MCF 10A (cell line): Measurements from ENCODE around the gene ARID3C. TPM values are rescaled to one million over a fixed set of nuclear protein-coding genes. Genes with fewer than 3 reads are reported as not detected.
A peak's percentile ranks its signal among the peaks of the same experiment; 100 is the strongest.

Source experiments
- BruUV-seq: library from RNA; stranded (reverse); fragments of 400-500 nt; replicated peaks from 2 replicates; lab custom pipeline; 2021; lab: Mats Ljungman, UMichigan
- CTCF ChIA-PET: fragments of 300-600 bp; sonication (Branson Sonifier 250); formaldehyde crosslinking; extraction: SDS; loops from one replicate; lab custom pipeline; 2021; ENCODE audit warnings: antibody characterized with exemption, inconsistent platforms; lab: Yijun Ruan, JAX
- POLR2A ChIA-PET: fragments of 300-600, 350-650 bp; sonication (Branson Sonifier 250); formaldehyde crosslinking; extraction: SDS; loops from one replicate; lab custom pipeline; 2020; ENCODE audit warnings: antibody characterized with exemption, inconsistent platforms; lab: Yijun Ruan, JAX
- DNase-seq: peaks from one replicate; pipeline ENCODE4 v3.0.0-alpha.2; 2018; ENCODE audit not compliant: unreplicated experiment
- H3K27ac Mint-ChIP-seq: one replicate; pipeline ENCODE4 v1.8.0; 2022; ENCODE audit warnings: mild to moderate bottlenecking, low read depth, mixed read lengths; ENCODE audit not compliant: unreplicated experiment
- H3K27me3 Mint-ChIP-seq: one replicate; pipeline ENCODE4 v1.8.0; 2022; ENCODE audit warnings: mixed read lengths; ENCODE audit not compliant: insufficient read depth, unreplicated experiment
- H3K36me3 Mint-ChIP-seq: one replicate; pipeline ENCODE4 v1.8.0; 2022; ENCODE audit warnings: mild to moderate bottlenecking, moderate library complexity, mixed read lengths; ENCODE audit not compliant: insufficient read depth, unreplicated experiment
- H3K4me1 Mint-ChIP-seq: one replicate; pipeline ENCODE4 v1.8.0; 2022; ENCODE audit warnings: mixed read lengths; ENCODE audit not compliant: insufficient read depth, unreplicated experiment
- H3K4me3 Mint-ChIP-seq: one replicate; pipeline ENCODE4 v1.8.0; 2022; ENCODE audit warnings: mild to moderate bottlenecking, moderate library complexity, mixed read lengths; ENCODE audit not compliant: unreplicated experiment
- H3K9me3 Mint-ChIP-seq: one replicate; pipeline ENCODE4 v1.8.0; 2022; ENCODE audit warnings: mixed read lengths; ENCODE audit not compliant: unreplicated experiment
- CTCF ChIP-seq: fragments of 200-600 bp; IDR thresholded peaks from one replicate; pipeline ENCODE4 v1.8.0; 2022; ENCODE audit warnings: antibody characterized with exemption, mild to moderate bottlenecking; ENCODE audit not compliant: unreplicated experiment
- intact Hi-C: fragments of 100-400 bp; cut with micrococcal nuclease; formaldehyde crosslinking; loops from 2 replicates; pipeline ENCODE4 v1.14.1; 2022
- total RNA-seq: library from RNA; stranded (reverse); gene quantifications from 2 replicates; pipeline ENCODE4 v1.2.3, GENCODE V29; 2022

ARID3C gene
- total RNA-seq, 1 experiment from 2014 or later = not detected

DNA sequence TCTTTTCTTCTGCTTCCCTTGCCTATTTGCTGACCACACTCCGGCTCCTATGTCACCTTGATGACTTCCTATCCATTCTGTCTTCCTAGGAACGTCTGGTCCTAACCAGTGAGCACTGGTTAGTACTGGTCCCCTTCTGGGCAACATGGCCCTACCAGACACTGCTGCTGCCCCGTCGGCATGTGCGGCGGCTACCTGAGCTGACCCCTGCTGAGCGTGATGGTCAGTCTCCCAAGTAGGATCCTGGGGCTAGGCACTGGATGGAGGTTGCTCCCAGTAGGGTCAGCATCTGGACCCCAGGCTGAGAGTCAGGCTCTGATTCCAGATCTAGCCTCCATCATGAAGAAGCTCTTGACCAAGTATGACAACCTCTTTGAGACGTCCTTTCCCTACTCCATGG lies 19.8 kb upstream of the ARID3C start:
- Mint-ChIP-seq H3K9me3 (no peaks in the 10 kb centered on the region), H3K4me3 (peak overlapping the region; percentile 28), H3K36me3 (peaks cover 16% of the 10 kb centered on the region), H3K27me3 (no peaks in the 10 kb centered on the region), H3K4me1 (peaks cover 38% of the 10 kb centered on the region), H3K27ac (no peak overlapping the region)
- no peak for DNase-seq
- TF ChIP-seq CTCF = no peak
- BruUV-seq = no TSS peak
- ChIA-PET CTCF (interaction anchor here (1.0 to 7.9 kb wide), 2 partner anchors 13 to 16 kb away, joined by 4 to 83 read pairs; partner anchors contain the start of gene SIGMAR1), POLR2A (no interaction called here)
- intact Hi-C loops = loop anchor here (5.0 kb wide), 1 partner anchor 54 kb away; no protein-coding TSS in a partner anchor

GRCh38 chr9:34647651-34648050 lies 18.8 kb upstream of the ARID3C start:
- no TSS peak for BruUV-seq
- peak overlapping the region; percentile 65 for H3K27ac Mint-ChIP-seq

GRCh38 chr9:34647084-34647403 lies 18.2 kb upstream of the ARID3C start:
- no peak for TF ChIP-seq CTCF
- Mint-ChIP-seq H3K27me3 (no peaks in the 10 kb centered on the region), H3K4me3 (peak overlapping the region; percentile 84), H3K36me3 (peaks cover 16% of the 10 kb centered on the region), H3K27ac (peak overlapping the region; percentile 65), H3K9me3 (no peaks in the 10 kb centered on the region), H3K4me1 (peaks cover 25% of the 10 kb centered on the region)
- intact Hi-C loops = loop anchor here (2.0 to 5.0 kb wide), 2 partner anchors 18 to 55 kb away; no protein-coding TSS in a partner anchor
- CTCF ChIA-PET = interaction anchor here (0.6 to 7.9 kb wide), 15 partner anchors 11 to 1956 kb away, joined by 3 to 83 read pairs (median 3); partner anchors contain the start of genes CCL27, DCTN3 and SIGMAR1
- BruUV-seq = no TSS peak
- no peak for DNase-seq
- POLR2A ChIA-PET = interaction anchor here (0.8 to 3.5 kb wide), 11 partner anchors 10 to 641 kb away, joined by 3 to 48 read pairs (median 6); partner anchors contain the start of genes CCL27, DCTN3 and SIGMAR1

More at GRCh38 chr9:34647651-34648050, 18.8 kb upstream of the ARID3C start:
- peaks cover 16% of the 10 kb centered on the region for H3K36me3 Mint-ChIP-seq
- H3K9me3 Mint-ChIP-seq = no peaks in the 10 kb centered on the region
- no peak for TF ChIP-seq CTCF
- CTCF ChIA-PET = interaction anchor here (0.8 to 7.9 kb wide), 10 partner anchors 12 to 212 kb away, joined by 3 to 83 read pairs (median 5); partner anchors contain the start of genes CCL27, DCTN3 and SIGMAR1
- H3K4me3 Mint-ChIP-seq = peak overlapping the region; percentile 84
- DNase-seq = no peak
- H3K27me3 Mint-ChIP-seq = no peaks in the 10 kb centered on the region
- POLR2A ChIA-PET = interaction anchor here (0.5 to 3.5 kb wide), 7 partner anchors 9 to 97 kb away, joined by 3 to 48 read pairs (median 7); partner anchors contain the start of genes CCL27, DCTN3 and SIGMAR1
- intact Hi-C loops = loop anchor here (2.0 to 5.0 kb wide), 2 partner anchors 17 to 55 kb away; no protein-coding TSS in a partner anchor
- H3K4me1 Mint-ChIP-seq = peaks cover 31% of the 10 kb centered on the region
